ENCODE data around the gene JAK2.

DNA sequence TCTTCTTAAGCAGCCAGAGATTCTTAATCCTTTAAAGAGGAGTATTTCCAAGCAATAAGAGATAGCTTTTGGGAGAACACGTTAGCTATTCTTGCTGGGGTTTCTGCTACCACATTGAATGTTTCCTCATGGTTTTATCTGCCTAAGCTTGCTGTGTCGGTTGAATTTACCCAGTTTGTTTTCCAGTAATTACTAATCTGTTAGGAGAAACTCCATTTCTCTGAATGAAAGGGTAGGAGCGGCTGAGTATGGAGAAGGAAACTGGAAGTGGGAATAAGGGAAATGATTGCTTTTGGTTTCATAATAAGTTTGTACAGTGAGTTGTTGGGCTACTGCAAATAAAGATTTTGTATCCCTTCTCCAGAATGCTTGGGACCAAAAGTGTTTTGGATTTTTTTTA lies 1.2 kb downstream of the JAK2 start:
- TF ChIP-seq, protein P1, sequence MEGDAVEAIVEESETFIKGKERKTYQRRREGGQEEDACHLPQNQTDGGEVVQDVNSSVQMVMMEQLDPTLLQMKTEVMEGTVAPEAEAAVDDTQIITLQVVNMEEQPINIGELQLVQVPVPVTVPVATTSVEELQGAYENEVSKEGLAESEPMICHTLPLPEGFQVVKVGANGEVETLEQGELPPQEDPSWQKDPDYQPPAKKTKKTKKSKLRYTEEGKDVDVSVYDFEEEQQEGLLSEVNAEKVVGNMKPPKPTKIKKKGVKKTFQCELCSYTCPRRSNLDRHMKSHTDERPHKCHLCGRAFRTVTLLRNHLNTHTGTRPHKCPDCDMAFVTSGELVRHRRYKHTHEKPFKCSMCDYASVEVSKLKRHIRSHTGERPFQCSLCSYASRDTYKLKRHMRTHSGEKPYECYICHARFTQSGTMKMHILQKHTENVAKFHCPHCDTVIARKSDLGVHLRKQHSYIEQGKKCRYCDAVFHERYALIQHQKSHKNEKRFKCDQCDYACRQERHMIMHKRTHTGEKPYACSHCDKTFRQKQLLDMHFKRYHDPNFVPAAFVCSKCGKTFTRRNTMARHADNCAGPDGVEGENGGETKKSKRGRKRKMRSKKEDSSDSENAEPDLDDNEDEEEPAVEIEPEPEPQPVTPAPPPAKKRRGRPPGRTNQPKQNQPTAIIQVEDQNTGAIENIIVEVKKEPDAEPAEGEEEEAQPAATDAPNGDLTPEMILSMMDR (IDR thresholded peaks at IDR 0.05), result no peak
- no peak for TF ChIP-seq POLR2AphosphoS5 (IDR thresholded peaks at IDR 0.05)
